Measurements from ENCODE around the gene JPT2.

GRCh38 chr16:1665829-1666228 lies 12.2 kb upstream of the JPT2 start:
- TF ChIP-seq CTCF (IDR thresholded peaks at IDR 0.05), result no peak
- no peak for TF ChIP-seq POLR2A (IDR thresholded peaks at IDR 0.05)
- TF ChIP-seq EP300 (IDR thresholded peaks at IDR 0.05), result no peak

All from suprapubic skin (tissue), 3 donors.